Measurements from ENCODE around the gene SMIM17.
"Not testable (repeated sequence)": the region's sequence is repeated elsewhere in the genome, so short reads cannot be mapped to it uniquely, and the experiment has no call there.

The SMIM17 gene

DNA sequence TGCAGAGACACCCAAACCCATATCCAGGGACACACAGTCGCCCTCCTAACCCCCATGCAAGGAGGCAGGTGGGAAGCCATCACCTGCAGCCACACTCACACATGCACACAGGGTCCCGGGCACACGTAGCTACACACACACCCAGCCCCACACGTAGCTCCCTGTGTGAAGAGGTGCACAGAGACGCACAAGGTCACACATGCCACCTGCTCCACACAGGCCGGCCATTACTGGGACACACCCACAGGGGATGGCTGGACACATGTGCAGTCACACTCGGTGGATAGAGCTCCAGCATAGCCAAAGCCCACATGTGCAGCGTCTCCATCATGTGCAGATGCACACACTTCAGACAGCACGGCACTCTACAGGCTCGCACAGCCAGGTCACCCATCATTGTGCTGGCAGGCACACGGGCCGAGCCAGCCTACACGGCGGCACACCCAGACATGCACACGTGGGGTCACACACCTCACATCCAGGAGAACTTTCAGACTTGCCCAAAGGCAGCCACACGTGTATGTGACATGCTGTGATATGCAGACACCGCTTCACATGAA lies 27.5 kb downstream of the SMIM17 start:
- H4K91ac ChIP-seq (ENCODE audit: low read length): no peak overlapping the region
- 70% methylated on average over 17 of the region's 17 CpGs for WGBS
- no peak overlapping the region for H2BK5ac ChIP-seq (ENCODE audit: low read depth, low read length, poor library complexity, severe bottlenecking)

DNA sequence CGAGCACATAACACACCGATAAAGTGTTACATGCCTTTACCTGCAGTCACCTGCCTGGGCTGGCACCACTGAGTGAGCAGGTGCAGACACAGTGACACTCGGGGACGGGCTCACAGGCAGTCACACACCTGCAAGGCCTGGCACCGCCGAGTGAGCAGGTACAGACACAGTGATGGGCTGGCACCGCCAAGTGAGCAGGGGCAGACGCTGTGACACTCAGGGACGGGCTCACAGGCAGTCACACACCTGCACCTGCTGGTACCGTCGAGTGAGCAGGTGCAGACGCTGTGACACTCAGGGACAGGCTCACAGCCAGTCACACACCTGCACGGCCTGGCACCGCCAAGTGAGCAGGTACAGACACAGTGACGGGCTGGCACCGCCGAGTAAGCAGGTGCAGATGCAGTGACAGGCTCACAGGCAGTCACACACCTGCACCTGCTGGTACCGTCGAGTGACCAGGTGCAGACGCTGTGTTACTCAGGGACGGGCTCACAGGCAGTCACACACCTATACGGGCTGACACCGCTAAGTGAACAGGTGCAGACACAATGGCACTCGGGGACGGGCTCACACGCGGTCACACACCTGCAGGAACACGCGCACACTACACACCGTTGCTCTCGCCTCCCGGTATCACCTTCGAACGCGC lies 28.1 kb downstream of the SMIM17 start:
- H3K36me3 ChIP-seq (ENCODE audit: control insufficient read depth in 1 of 2, insufficient read depth in 2 of 2, low read depth in 1 of 2, low read length in 2 of 2): no peaks in the 10 kb centered on the region

More for the DNA sequence above, 27.5 kb downstream of the SMIM17 start:
- Histone ChIP-seq H4K8ac (ENCODE audit: low read length) (no peak overlapping the region), H3K4me3 (ENCODE audit: insufficient read depth in 1 of 2, low read depth in 1 of 2, low read length in 2 of 2) (peak overlapping the region in 1 of 2 experiments; percentile 80), H3K27me3 (ENCODE audit: control insufficient read depth in 1 of 2, insufficient read depth in 1 of 2, low read length in 2 of 2) (no peaks in the 10 kb centered on the region), H3K27ac (ENCODE audit: low read length, poor library complexity, severe bottlenecking) (no peak overlapping the region), H3K14ac (ENCODE audit: low read length in 2 of 2) (no peak overlapping the region), H3K4ac (ENCODE audit: low read depth in 1 of 2, low read length in 2 of 2) (no peak overlapping the region), H3K36me3 (ENCODE audit: control insufficient read depth in 1 of 2, insufficient read depth in 2 of 2, low read depth in 1 of 2, low read length in 2 of 2) (no peaks in the 10 kb centered on the region), H2BK12ac (ENCODE audit: low read length in 2 of 2) (no peak overlapping the region), H2AFZ (ENCODE audit: low read depth, low read length) (no peak overlapping the region), H3K18ac (ENCODE audit: low read depth in 1 of 2, low read length in 2 of 2) (no peak overlapping the region), H2BK120ac (ENCODE audit: low read depth, low read length) (no peak overlapping the region), H3K9me3 (ENCODE audit: control insufficient read depth, low read length) (peaks cover 11% of the 10 kb centered on the region), H2BK15ac (ENCODE audit: low read depth, poor library complexity, severe bottlenecking) (no peak overlapping the region), H3K4me2 (ENCODE audit: low read length, poor library complexity, severe bottlenecking) (no peak overlapping the region), H3K4me1 (ENCODE audit: control insufficient read depth, insufficient read depth, low read depth, low read length) (no peaks in the 10 kb centered on the region), H3K9ac (ENCODE audit: low read length) (no peak overlapping the region), H2AK5ac (ENCODE audit: low read length, severe bottlenecking) (no peak overlapping the region), H3K79me1 (replicated peaks; ENCODE audit: low read length, poor library complexity, severe bottlenecking) (no peaks in the 10 kb centered on the region), H3K23ac (ENCODE audit: low read length in 2 of 2) (no peak overlapping the region)
- DNase-seq: no peak

DNA sequence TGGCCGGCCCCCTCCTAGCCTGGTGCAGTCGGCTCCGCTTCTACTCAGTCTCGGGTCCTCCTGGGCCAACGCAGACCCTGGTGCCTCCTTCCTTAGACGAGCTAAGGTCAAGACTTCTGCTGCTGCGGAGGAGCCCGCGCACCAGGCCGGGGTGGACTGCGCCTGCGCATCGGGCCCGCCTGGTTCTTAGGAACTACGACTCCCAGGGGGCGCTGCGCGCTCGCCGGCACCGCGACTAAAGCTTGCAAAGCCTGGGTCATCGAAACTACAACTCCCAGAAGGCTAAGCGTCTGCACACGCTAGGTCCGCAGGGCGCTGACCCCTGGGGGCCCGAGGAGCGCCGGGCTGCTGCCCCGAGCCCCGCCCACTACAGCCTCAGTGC lies 28.6 kb downstream of the SMIM17 start, which contains the start of gene ZNF835:
TSS of gene ZNF835 (minus strand) at position 145 of the 382 bp plus-strand sequence. CDS start 6,559 bp downstream, outside the sequence.
- Histone ChIP-seq H3K9ac (ENCODE audit: low read length) (peak within 1 kb of the TSS; percentile 82), H3K4me1 (ENCODE audit: control insufficient read depth, insufficient read depth, low read depth, low read length) (no peaks in the 10 kb centered on the region), H3K9me3 (ENCODE audit: control insufficient read depth, low read length) (peaks cover 14% of the 10 kb centered on the region), H2BK120ac (ENCODE audit: low read depth, low read length) (no peak within 1 kb of the TSS), H3K4me3 (ENCODE audit: insufficient read depth in 1 of 2, low read depth in 1 of 2, low read length in 2 of 2) (peak within 1 kb of the TSS in 1 of 2 experiments; percentile 80), H3K27me3 (ENCODE audit: control insufficient read depth in 1 of 2, insufficient read depth in 1 of 2, low read length in 2 of 2) (no peaks in the 10 kb centered on the region), H3K23ac (ENCODE audit: low read length in 2 of 2) (no peak within 1 kb of the TSS), H2BK15ac (ENCODE audit: low read depth, poor library complexity, severe bottlenecking) (no peak within 1 kb of the TSS), H4K91ac (ENCODE audit: low read length) (no peak within 1 kb of the TSS), H3K4me2 (ENCODE audit: low read length, poor library complexity, severe bottlenecking) (no peak within 1 kb of the TSS), H3K4ac (ENCODE audit: low read depth in 1 of 2, low read length in 2 of 2) (no peak within 1 kb of the TSS), H4K8ac (ENCODE audit: low read length) (no peak within 1 kb of the TSS), H3K18ac (ENCODE audit: low read depth in 1 of 2, low read length in 2 of 2) (no peak within 1 kb of the TSS), H3K79me1 (replicated peaks; ENCODE audit: low read length, poor library complexity, severe bottlenecking) (no peaks in the 10 kb centered on the region), H2AK5ac (ENCODE audit: low read length, severe bottlenecking) (no peak within 1 kb of the TSS), H3K27ac (ENCODE audit: low read length, poor library complexity, severe bottlenecking) (no peak within 1 kb of the TSS), H2BK12ac (ENCODE audit: low read length in 2 of 2) (no peak within 1 kb of the TSS), H2AFZ (ENCODE audit: low read depth, low read length) (no peak within 1 kb of the TSS), H3K36me3 (ENCODE audit: control insufficient read depth in 1 of 2, insufficient read depth in 2 of 2, low read depth in 1 of 2, low read length in 2 of 2) (no peaks in the 10 kb centered on the region), H2BK5ac (ENCODE audit: low read depth, low read length, poor library complexity, severe bottlenecking) (no peak within 1 kb of the TSS), H3K14ac (ENCODE audit: low read length in 2 of 2) (no peak within 1 kb of the TSS)
- no peak for DNase-seq
- 42% methylated on average over 32 of the region's 32 CpGs for WGBS

More for the DNA sequence above, 28.1 kb downstream of the SMIM17 start:
- no peaks in the 10 kb centered on the region for H3K79me1 ChIP-seq (replicated peaks; ENCODE audit: low read length, poor library complexity, severe bottlenecking)
- H3K4me2 ChIP-seq (ENCODE audit: low read length, poor library complexity, severe bottlenecking): no peak overlapping the region
- H2BK15ac ChIP-seq (ENCODE audit: low read depth, poor library complexity, severe bottlenecking): no peak overlapping the region
- H2AK5ac ChIP-seq (ENCODE audit: low read length, severe bottlenecking): no peak overlapping the region
- no peak overlapping the region for H2BK12ac ChIP-seq (ENCODE audit: low read length in 2 of 2)
- peaks cover 11% of the 10 kb centered on the region for H3K9me3 ChIP-seq (ENCODE audit: control insufficient read depth, low read length)
- H3K18ac ChIP-seq (ENCODE audit: low read depth in 1 of 2, low read length in 2 of 2): no peak overlapping the region
- DNase-seq: no peak
- no peak overlapping the region for H2BK5ac ChIP-seq (ENCODE audit: low read depth, low read length, poor library complexity, severe bottlenecking)
- no peak overlapping the region for H3K27ac ChIP-seq (ENCODE audit: low read length, poor library complexity, severe bottlenecking)
- no peak overlapping the region for H2AFZ ChIP-seq (ENCODE audit: low read depth, low read length)
- H3K4ac ChIP-seq (ENCODE audit: low read depth in 1 of 2, low read length in 2 of 2): no peak overlapping the region
- no peak overlapping the region for H2BK120ac ChIP-seq (ENCODE audit: low read depth, low read length)
- no peak overlapping the region for H4K8ac ChIP-seq (ENCODE audit: low read length)
- peak overlapping the region; percentile 82 for H3K9ac ChIP-seq (ENCODE audit: low read length)
- WGBS: 76% methylated on average over 35 of the region's 35 CpGs
- H3K4me3 ChIP-seq (ENCODE audit: insufficient read depth in 1 of 2, low read depth in 1 of 2, low read length in 2 of 2): peak overlapping the region in 1 of 2 experiments; percentile 80
- no peaks in the 10 kb centered on the region for H3K4me1 ChIP-seq (ENCODE audit: control insufficient read depth, insufficient read depth, low read depth, low read length)
- H4K91ac ChIP-seq (ENCODE audit: low read length): no peak overlapping the region
- no peak overlapping the region for H3K23ac ChIP-seq (ENCODE audit: low read length in 2 of 2)
- H3K14ac ChIP-seq (ENCODE audit: low read length in 2 of 2): no peak overlapping the region
- no peaks in the 10 kb centered on the region for H3K27me3 ChIP-seq (ENCODE audit: control insufficient read depth in 1 of 2, insufficient read depth in 1 of 2, low read length in 2 of 2)

DNA sequence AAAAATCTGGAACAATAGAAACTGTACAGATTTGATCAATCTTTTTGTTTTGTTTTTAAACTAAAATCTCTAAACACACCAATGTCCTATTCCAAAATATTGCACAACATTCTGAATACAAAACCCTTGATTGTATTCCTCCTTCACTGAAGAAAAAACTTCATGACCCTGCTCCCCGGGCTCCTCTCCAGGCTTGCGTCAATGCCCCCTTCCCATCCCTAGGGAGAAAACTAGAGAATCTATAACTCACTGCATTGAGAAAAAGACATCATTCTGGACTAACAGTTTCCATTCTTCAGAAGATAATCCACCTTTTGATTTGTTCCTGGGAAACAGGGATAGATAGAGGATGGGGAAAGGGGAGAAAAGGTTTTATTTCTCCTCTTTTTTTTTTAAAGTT lies 29.7 kb downstream of the SMIM17 start:
- not testable (repeated sequence) for H3K14ac ChIP-seq (ENCODE audit: low read length in 2 of 2); H4K8ac ChIP-seq (ENCODE audit: low read length); H3K4me3 ChIP-seq (ENCODE audit: insufficient read depth in 1 of 2, low read depth in 1 of 2, low read length in 2 of 2); H2BK120ac ChIP-seq (ENCODE audit: low read depth, low read length); H2AFZ ChIP-seq (ENCODE audit: low read depth, low read length); H3K4me2 ChIP-seq (ENCODE audit: low read length, poor library complexity, severe bottlenecking); H3K18ac ChIP-seq (ENCODE audit: low read depth in 1 of 2, low read length in 2 of 2); H4K91ac ChIP-seq (ENCODE audit: low read length); H3K4ac ChIP-seq (ENCODE audit: low read depth in 1 of 2, low read length in 2 of 2); H3K79me1 ChIP-seq (replicated peaks; ENCODE audit: low read length, poor library complexity, severe bottlenecking); H3K23ac ChIP-seq (ENCODE audit: low read length in 2 of 2); H2BK12ac ChIP-seq (ENCODE audit: low read length in 2 of 2); H2BK5ac ChIP-seq (ENCODE audit: low read depth, low read length, poor library complexity, severe bottlenecking); H2AK5ac ChIP-seq (ENCODE audit: low read length, severe bottlenecking); H3K27me3 ChIP-seq (ENCODE audit: control insufficient read depth in 1 of 2, insufficient read depth in 1 of 2, low read length in 2 of 2); H3K4me1 ChIP-seq (ENCODE audit: control insufficient read depth, insufficient read depth, low read depth, low read length); H2BK15ac ChIP-seq (ENCODE audit: low read depth, poor library complexity, severe bottlenecking); H3K36me3 ChIP-seq (ENCODE audit: control insufficient read depth in 1 of 2, insufficient read depth in 2 of 2, low read depth in 1 of 2, low read length in 2 of 2); H3K27ac ChIP-seq (ENCODE audit: low read length, poor library complexity, severe bottlenecking); H3K9ac ChIP-seq (ENCODE audit: low read length); DNase-seq
- WGBS: 90% methylated on average over 2 of the region's 2 CpGs
- peaks cover 16% of the 10 kb centered on the region for H3K9me3 ChIP-seq (ENCODE audit: control insufficient read depth, low read length)

All from mesenchymal stem cell (in vitro differentiated cells and primary cell).